ENCODE results near the gene PLEKHG7.
"Not testable (repeated sequence)": the region's sequence is repeated elsewhere in the genome, so short reads cannot be mapped to it uniquely, and the experiment has no call there.

PLEKHG7 gene

DNA sequence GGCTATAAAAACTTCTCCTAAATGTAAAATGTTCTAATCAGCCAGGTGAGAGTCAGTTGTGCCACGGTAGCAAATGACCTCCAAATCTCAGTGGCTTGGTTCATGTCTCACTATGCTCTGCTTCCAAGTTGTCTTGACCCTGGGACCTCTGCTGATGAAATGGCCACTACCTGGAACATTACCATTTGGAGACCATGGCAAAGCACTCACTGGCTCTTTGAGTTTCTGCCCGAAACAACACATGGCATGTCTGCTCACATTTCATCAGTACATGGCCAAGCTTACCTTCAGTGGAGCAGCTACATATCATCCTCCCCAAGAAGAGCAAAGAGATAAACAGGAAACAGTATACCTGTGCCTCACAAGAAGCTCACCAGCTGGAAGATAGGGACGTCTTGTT lies 40.2 kb downstream of the PLEKHG7 start:
- H3K27ac ChIP-seq: no peak overlapping the region
- no peak for DNase-seq (ENCODE audit: low read depth, low spot score)

- peak overlapping the region; percentile 56 for H3K27ac ChIP-seq
These were observed 43.2 kb downstream of the PLEKHG7 start for GRCh38 chr12:92745856-92746550.

GRCh38 chr12:92747151-92747550 lies 44.4 kb downstream of the PLEKHG7 start:
- DNase-seq (ENCODE audit: low read depth, low spot score): no peak

More at GRCh38 chr12:92745856-92746550, 43.2 kb downstream of the PLEKHG7 start:
- peak; percentile 26 for DNase-seq (ENCODE audit: low read depth, low spot score)

GRCh38 chr12:92749691-92750090 lies 46.9 kb downstream of the PLEKHG7 start:
- not testable (repeated sequence) for DNase-seq (ENCODE audit: low read depth, low spot score); H3K27ac ChIP-seq

More at GRCh38 chr12:92747151-92747550, 44.4 kb downstream of the PLEKHG7 start:
- H3K27ac ChIP-seq: no peak overlapping the region

DNA sequence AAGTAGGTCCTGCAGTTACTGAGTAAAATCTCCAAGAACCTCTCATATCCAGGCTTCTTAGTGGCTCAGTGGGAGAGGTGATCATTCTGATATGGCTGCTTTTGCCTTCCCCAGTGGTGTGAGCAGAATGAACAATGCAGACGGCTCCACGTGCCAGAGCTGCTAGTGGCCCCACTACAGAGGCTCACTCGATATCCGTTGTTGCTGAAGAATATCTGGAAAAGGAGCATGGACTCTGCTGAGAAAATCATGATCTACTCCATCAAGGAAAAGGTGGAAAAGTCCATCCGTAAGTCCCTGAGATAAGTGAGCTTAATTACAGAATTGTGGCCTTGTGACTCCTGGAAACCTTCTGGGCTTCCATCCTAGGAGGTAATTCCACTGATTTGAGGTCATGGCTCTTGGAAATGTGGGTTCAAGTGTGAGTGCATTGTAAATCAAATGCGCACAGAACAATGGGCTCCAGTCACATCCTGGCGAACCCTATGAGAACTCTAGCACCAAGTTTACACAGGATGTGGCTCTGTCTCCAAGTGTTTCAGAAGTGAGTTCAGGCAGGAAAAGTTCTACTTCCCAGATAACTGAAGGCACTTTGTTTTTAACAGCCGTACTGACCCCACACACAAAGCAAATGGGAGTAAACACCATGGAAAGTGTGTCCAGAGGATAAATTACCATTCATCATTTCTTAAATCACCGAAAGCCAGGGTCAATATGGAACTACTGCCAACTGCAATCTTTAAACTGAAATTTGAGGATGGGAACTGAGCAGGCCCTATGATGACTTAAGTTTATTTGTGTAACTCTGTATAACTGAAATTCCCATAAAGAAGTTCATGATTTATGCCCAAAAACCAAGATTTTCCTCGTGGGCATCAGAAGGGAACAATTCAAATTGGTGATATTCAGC lies 51.4 kb downstream of the PLEKHG7 start:
- DNase-seq (ENCODE audit: low read depth, low spot score): no peak

GRCh38 chr12:92756898-92757596 lies 54.3 kb downstream of the PLEKHG7 start:
- no peak for DNase-seq (ENCODE audit: low read depth, low spot score)
- no peak overlapping the region for H3K27ac ChIP-seq

More for the DNA sequence above, 51.4 kb downstream of the PLEKHG7 start:
- H3K27ac ChIP-seq: no peak overlapping the region

DNA sequence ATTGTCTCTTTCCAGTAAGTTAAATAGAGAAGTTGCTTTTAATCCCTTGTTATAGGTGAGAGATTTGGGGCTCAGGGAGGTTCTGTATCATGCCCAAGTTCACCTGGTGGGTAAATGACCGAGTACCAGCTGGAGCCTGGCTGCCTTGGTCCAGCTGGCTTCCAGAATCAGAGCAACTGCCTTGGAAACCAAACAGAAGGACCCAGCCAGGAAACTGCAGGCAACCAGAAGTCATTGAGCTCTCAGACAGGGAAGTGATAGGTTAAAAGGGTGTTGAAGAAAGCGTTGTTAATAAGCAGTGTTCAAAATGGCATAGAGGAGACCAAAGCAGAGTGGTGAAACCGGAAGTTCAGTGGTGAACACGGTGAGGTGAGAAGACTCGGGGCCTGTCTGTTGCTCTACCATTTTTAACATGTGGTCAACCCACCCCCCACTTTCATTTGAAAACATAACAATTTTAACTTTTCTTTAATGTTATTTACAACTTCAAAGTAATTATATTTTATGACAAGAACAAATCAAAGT lies 54.9 kb downstream of the PLEKHG7 start:
- no peak overlapping the region for H3K27ac ChIP-seq
- no peak for DNase-seq (ENCODE audit: low read depth, low spot score)

- H3K27ac ChIP-seq: peak overlapping the region; percentile 26
These were observed 57.0 kb downstream of the PLEKHG7 start for GRCh38 chr12:92759634-92760268.

DNA sequence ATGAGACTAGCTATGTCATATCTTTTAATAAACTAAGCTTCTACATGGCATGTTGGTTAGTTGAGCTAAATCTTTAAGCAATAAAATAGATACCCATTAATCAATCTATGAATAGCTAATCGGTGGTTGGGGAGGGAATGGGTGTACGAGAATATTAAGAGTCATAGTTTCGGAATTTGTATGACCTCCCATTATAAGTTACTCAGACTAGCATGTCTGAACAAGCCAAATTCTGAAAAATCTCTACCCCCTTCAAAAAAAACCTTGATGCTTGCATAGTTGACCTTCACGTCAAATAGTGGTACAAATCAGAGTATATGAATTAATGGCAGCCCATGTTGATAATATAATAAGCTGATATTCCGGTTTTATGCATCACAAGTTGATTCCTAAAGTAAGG lies 60.0 kb downstream of the PLEKHG7 start:
- H3K27ac ChIP-seq: no peak overlapping the region
- DNase-seq (ENCODE audit: low read depth, low spot score): no peak

More at GRCh38 chr12:92759634-92760268, 57.0 kb downstream of the PLEKHG7 start:
- DNase-seq (ENCODE audit: low read depth, low spot score): peak; percentile 75

GRCh38 chr12:92764831-92765230 lies 62.0 kb downstream of the PLEKHG7 start:
- DNase-seq (ENCODE audit: low read depth, low spot score): no peak

GRCh38 chr12:92765871-92766270 lies 63.1 kb downstream of the PLEKHG7 start:
- no peak for DNase-seq (ENCODE audit: low read depth, low spot score)
- H3K27ac ChIP-seq: no peak overlapping the region

More at GRCh38 chr12:92764831-92765230, 62.0 kb downstream of the PLEKHG7 start:
- H3K27ac ChIP-seq: no peak overlapping the region

GRCh38 chr12:92769124-92769901 lies 66.5 kb downstream of the PLEKHG7 start:
- DNase-seq (ENCODE audit: low read depth, low spot score): no peak
- peak overlapping the region; percentile 14 for H3K27ac ChIP-seq

- H3K27ac ChIP-seq: no peak overlapping the region
- DNase-seq (ENCODE audit: low read depth, low spot score): no peak
These were observed 68.2 kb downstream of the PLEKHG7 start for GRCh38 chr12:92771001-92771400.

GRCh38 chr12:92775416-92775815 lies 72.6 kb downstream of the PLEKHG7 start:
- H3K27ac ChIP-seq: no peak overlapping the region
- DNase-seq (ENCODE audit: low read depth, low spot score): no peak

DNA sequence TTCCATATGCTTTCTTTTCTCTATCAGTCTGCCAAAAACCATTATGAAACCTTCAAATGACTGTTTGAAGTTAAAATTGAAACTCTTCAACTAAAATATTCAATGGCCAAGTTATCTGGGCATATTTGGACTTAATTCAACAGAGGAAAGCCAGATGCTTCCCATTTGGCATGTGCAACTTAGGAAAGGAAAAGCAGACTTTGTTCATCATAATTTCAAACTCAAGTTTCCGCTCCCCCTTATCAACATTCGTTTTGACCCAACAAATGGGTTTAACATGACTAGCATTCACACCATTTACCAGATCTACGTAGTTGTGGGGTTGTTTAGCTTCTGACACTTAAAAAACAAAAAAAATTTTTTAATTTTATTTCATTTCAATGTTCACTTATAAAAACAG lies 75.7 kb downstream of the PLEKHG7 start:
- no peak for DNase-seq (ENCODE audit: low read depth, low spot score)
- no peak overlapping the region for H3K27ac ChIP-seq

DNA sequence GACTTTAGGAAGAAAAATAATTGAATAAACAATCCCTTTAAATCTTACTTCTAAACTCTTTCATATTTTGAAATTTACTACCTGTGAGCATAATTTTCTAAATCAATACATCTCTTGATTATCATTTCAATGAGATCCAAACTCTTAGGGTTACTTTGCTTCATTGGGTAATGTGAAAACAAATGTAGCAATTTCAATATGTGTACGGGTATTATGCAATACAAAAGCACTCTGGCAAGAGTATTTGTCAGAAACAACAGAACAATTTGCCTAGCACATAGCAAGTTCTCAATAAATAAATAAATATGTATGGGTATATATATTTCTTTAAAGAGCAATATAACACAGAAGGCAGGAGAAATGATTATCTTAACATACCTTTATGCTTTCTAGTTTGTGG lies 77.1 kb downstream of the PLEKHG7 start:
- no peak overlapping the region for H3K27ac ChIP-seq
- no peak for DNase-seq (ENCODE audit: low read depth, low spot score)

DNA sequence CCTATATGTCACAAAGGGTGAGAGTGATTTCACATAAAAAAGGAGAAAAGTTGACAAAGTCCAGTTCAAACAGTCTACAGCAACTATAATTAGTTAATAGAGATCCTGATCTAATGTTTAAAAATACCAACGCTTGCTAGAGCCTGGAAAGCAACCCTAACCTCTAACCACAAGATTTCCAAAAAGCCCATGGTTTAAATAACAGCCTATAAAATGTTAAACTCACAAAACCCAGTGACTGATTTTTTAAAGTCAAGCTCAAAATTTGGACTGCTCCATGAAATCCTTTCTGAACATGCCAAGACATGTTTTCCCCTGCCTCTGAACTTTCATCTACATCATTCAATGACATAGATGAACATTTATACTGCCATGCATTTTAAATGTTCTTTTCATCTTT lies 81.6 kb downstream of the PLEKHG7 start:
- H3K27ac ChIP-seq: peak overlapping the region; percentile 35
- DNase-seq (ENCODE audit: low read depth, low spot score): no peak

DNA sequence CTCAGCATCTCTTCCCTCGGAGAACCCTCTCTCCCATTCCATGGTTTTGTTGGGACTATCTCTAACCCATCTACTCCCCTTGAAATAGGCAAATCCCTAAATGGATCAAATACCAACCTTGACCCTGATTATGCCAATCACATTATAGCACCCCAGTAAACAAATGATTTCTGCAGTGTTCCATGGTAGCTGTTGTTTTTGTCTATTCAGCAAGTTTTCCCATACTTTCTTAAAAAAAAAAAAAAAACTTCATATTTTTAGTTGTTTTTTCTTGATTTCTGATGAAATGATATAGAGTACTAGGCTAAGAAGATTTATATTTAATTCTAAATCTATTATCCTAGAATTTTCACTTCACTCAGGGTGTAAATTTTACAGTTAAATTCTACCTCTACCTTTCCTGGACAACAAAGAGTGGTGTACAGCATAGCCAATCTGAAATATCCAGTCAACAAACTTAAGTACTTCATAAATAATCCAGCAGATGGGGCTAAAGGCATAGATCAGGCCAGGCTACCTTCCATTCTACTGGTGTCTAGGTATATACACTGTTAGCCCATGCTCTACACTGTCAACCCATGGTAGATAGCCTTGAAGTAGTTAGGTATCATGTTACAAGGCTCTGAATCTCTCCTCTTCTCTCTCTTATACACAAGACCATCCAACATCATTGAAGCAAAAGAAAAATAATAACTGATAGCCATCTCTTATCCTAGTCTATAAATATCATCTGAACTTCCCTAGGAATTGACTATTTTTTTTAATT lies 82.2 kb downstream of the PLEKHG7 start:
- H3K27ac ChIP-seq: peak overlapping the region; percentile 35
- DNase-seq (ENCODE audit: low read depth, low spot score): peak; percentile 33
